Stimulated activated CD4-positive, alpha-beta T cell treated with anti-CD3 and anti-CD28 coated beads, Interleukin-15, amount 100 ng/mL, for 1 hour (primary cell): ENCODE results near the gene CD96.
"Not testable (repeated sequence)": the region's sequence is repeated elsewhere in the genome, so short reads cannot be mapped to it uniquely, and the experiment has no call there.

ENCODE experiments used
- DNase-seq, 2 donors: peaks; one replicate each; pipeline ENCODE4 v3.0.0-alpha.2; 2020; ENCODE audit warnings: low read depth in 1 of 2, low spot score in 1 of 2

CD96 gene

DNA sequence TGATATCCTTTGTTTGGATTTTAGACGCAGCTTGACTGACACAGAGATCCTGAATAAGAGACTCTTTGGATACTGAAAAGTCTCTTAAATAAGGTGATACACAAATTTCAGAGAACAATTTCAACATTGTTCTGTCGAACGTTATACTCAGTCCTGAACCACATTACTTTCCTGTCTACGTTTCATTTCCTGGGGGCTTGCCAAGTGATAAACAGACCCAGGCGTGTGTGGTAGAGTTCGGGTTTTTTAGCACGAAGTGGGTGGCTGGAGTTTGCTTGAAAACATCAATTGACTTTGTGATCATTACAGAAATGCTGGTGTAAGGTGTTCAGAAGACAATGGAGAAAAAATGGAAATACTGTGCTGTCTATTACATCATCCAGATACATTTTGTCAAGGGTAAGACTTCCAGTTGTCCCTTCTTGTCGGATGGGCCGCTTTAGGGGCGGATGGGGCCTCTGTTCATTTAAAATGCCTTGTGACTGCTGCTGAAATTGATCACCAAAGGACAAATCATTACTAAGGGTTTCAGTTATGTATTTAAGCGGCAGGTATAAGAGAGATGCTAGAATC, at the start of gene CD96:
TSS of gene CD96 (plus strand) at position 287 of the 573 bp plus-strand sequence. CDS start at position 339, 52 bp downstream.
- peak; percentile 31 to 43 for DNase-seq

- DNase-seq: no peak
Measured at GRCh38 chr3:111493276-111493675, 48.7 kb upstream of the CD96 start.

DNA sequence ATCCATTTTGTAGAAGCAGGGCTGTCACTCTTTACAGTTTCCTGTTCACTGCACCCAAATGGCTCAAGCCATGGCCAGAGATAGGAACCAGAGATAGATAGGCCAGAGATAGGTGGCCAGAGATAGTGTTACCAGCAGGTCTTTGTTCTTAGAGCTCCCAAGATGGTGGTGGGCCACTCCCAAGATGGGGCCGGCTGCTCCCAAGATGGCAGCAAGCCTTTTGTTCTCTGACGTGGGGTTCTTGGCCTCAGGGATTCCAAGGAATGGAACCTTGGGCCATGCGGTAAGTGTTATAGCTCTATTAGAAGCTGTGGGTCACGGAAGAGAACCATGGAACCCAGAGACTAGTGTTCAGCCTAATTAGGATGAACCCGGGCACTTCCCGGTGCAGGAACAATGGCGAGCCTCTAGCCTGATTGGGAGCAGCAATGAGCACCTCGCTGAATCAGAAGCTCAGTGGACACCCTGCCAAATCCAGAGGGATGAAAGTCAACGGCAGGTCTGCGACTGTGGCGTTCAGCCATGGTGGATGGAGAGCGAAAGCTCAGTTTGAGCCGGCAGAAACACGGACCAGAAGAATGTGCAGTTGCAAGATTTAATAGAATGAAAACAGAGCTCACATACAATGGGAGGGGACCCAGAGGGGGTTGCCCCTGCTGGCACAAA, 45.0 kb upstream of the CD96 start:
- no peak for DNase-seq

DNA sequence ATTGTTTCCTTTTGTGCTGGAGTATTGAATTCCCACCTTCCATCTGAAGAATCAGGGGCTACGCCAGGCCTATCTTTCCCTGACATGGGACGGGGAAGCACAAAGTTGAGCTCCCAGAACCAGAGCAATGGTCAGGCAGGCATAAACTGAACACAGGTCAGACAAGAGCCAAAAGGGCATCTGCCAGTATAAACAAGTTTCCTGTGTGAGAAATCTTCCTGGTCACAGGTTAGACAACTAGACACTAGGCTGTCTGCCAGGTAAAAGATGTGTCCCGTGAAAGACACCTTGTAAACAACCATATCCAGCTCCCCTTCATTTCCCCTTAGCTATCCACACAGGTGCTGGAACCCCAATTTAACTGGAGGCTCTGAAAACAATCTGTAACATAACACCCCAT, 44.0 kb upstream of the CD96 start:
- DNase-seq: no peak

DNA sequence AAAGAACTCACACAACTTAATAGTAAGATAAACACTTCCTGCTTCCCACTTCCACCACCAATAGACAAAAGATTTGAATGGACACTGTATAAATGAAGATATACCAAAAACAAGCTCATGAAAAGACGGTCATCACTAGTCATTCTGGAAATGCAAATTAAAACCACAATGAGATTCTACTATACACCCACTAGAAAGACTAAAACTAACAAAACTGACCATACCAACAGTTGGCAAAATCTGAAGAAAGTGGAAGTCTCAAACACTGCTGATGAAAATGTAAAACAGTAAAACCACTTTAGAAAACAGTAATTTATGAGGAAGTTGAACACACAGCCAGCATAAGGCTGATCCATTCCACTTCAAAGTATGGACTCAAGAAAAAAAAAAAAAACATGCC, 35.6 kb upstream of the CD96 start:
- DNase-seq: no peak

DNA sequence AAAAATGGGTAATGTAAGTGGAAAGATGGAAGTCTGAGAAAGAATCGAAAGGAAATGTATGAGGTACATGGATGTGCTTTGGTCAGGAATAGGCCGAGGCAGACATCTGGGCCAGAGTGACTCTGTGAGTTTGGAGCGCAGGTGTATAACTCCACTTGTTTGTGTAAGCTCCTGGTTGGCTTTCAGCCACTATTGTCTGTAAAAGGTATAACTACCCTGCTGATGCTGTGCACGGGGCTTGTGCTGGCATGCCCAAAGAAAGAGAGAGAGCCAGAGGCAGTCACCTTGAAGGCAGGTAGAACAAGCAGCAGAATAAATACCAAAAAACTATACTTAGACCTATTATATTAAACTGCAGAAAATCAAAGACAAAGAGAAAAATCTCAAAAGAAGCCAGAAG, 32.7 kb upstream of the CD96 start:
- DNase-seq: no peak

DNA sequence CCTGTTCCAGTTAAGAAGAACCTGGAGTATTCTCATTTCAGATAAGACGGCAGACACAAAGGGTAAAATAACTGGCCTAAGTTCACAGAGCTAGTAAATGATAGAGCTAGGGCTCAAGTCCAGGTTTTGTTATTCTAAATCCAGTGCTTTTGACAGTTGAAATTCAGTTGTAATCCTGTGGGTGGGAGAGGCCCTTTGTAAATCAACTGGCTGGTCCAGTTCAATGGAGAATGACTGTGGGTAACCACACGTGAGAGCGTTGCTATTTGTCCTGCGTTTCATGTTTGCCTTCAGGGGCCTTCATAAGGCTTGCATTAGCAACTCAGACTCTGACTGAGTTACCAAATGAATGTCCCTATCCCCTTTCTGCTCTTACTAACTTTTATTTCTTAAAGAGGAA, 24.2 kb upstream of the CD96 start:
- DNase-seq: no peak

DNA sequence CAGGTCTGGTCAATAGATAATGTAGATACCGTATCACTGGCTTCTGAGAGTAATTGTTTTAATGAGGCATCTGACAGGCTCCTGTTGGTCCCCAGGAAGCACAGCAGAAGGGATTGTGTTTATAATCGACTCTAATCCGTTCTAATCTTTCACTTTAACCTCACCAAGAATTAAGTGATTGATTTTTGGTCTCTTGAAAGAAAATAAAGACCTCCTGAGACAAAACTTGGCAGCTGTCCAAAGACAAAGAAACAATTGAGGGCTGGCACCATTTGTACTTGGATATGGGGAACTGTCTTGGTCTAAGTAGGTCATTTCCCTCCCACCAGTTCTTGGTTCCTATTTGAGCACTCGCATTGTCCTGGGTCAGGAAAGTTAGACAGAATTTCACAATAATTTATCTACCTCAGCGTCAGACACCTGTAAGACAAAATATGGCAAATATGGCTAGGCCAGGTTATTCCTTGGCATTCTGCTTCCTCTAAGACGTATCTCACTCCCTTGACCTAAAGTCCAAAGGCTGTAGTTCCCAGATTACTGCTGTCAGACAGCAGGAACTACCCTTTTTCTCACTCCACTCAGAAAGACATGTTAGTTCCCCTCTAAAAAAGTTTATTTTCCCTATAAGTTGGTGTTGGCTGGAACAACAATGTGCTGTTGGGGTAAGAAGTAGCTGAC, 22.7 kb upstream of the CD96 start:
- no peak for DNase-seq

- no peak for DNase-seq
Measured at GRCh38 chr3:111521891-111522290, 20.1 kb upstream of the CD96 start.

GRCh38 chr3:111524486-111524885, 17.5 kb upstream of the CD96 start:
- DNase-seq: not testable (repeated sequence)

- DNase-seq: no peak
Measured at GRCh38 chr3:111531446-111531845, 10.6 kb upstream of the CD96 start.

- DNase-seq: no peak
Measured at GRCh38 chr3:111534701-111535100, 7.3 kb upstream of the CD96 start.

GRCh38 chr3:111538111-111538510, 3.9 kb upstream of the CD96 start:
- no peak for DNase-seq

GRCh38 chr3:111538681-111539083, 3.3 kb upstream of the CD96 start:
- DNase-seq: no peak

DNA sequence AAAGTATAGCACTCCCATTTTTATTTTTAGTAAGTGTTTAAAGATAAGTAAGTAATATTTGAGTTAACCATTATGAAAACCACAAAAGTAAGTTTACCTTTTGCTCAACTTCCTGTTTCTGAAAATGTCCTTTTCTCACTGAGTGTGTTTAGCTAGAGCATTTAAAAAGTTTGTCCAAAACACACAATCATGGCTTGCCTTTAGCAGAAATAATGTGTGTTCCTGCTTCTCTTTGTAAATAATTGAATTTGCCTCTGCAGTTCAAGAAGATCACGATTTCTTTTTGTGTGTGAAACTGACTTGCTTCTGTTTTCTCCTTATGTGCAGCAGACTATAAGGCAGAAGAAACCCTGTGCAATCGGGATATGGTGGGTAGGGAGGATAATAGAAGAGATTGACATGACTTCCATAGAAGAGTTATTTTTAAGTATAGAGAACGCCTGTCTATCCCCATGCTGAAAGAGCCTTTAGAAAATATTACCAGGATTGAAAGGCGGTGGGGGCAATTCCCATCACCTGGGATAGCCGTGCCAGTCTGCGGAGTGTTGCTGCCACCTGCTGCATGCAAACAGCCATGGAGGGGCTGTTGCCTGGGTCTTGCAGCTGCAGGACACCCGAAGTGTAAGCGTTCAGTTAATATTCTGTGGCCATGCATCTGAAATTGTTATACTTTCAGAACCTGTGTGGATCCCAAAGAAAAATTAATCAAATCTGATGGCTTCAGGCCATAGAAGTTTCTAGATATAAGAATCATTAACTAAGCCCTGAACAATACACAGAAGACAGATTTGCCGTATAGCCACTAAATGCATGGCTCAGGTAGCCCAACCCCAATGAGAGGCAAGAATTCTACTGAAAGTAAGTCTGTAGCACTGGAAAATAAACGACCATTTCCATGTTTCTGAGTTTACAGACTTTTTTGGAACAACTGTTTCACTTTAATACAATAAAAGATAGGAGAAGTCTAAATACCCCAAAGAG, 2.4 kb upstream of the CD96 start:
- peak; percentile 34 to 42 for DNase-seq

GRCh38 chr3:111541391-111541790, 606 bp upstream of the CD96 start:
- no peak for DNase-seq

GRCh38 chr3:111542611-111543300, 759 bp downstream of the CD96 start:
- no peak for DNase-seq

GRCh38 chr3:111545349-111545748, 3.4 kb downstream of the CD96 start:
- DNase-seq: no peak

GRCh38 chr3:111547631-111548030, 5.6 kb downstream of the CD96 start:
- no peak for DNase-seq

DNA sequence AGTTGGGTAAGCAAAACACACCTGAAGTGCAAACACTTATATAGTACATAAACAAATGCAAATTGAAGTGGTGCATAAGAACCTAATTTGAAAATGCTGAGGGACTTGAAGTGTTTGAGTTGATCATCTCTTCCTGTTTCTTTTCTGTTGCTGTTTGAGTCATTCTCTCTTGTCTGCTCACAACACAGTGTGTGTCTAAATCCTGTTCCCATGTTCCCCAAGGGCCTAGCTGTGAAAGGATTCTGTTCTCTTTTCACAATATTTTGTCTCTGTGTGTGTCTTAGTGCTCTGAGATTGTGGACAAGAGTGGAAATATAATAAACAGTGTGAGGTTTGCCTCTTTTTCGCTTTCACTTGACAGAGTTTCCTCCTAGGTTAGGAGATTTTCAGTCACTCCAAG, 6.1 kb downstream of the CD96 start:
- no peak for DNase-seq

DNA sequence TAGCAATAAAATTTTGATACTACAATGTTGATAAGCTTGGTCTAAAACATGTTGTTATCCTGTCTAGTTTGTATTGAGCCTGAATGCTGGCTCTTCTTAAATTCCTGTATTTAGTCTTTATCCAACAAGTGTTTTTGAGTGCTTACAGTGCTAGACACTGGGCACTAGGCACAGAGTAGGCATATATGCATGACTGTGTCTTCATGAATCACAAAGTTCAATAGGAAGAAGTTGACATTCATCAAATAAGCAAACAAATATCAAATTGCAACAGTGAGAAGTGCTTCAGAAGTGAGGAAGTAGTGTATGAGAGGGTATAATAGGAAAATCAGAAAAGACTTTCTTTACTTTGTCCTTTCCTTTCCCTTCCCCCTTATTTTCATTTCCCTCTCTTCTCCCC, 6.8 kb downstream of the CD96 start:
- DNase-seq: no peak
